Neuronal stem cell (in vitro differentiated cells): ENCODE data around the gene IRF7.
A peak's percentile ranks its signal among the peaks of the same experiment; 100 is the strongest.

Source experiments
- DNase-seq: peaks from one replicate; pipeline ENCODE4 v3.0.0-alpha.2; 2013; ENCODE audit warnings: low spot score
- H2AFZ ChIP-seq: one replicate; pipeline ENCODE4 v1.6.1; 2013; ENCODE audit warnings: mild to moderate bottlenecking, low read length, inconsistent platforms
- H2AK5ac ChIP-seq: 2 replicates; pipeline ENCODE4 v1.6.1; 2013; ENCODE audit warnings: low read depth, mild to moderate bottlenecking, inconsistent platforms, low read length, moderate library complexity, mixed read lengths
- H2BK120ac ChIP-seq: 2 replicates; pipeline ENCODE4 v1.6.1; 2013; ENCODE audit warnings: low read depth, mild to moderate bottlenecking, inconsistent platforms, low read length, moderate library complexity, mixed read lengths
- H2BK12ac ChIP-seq: one replicate; pipeline ENCODE4 v1.6.1; 2013; ENCODE audit warnings: low read length, inconsistent platforms
- H2BK15ac ChIP-seq: 2 replicates; pipeline ENCODE4 v1.6.1; 2013; ENCODE audit warnings: mild to moderate bottlenecking, low read length, inconsistent platforms, mixed read lengths
- H2BK5ac ChIP-seq: one replicate; pipeline ENCODE4 v1.6.1; 2013; ENCODE audit warnings: inconsistent platforms, mild to moderate bottlenecking, low read length, moderate library complexity
- H3K14ac ChIP-seq: one replicate; pipeline ENCODE4 v1.6.1; 2013; ENCODE audit warnings: low read length, inconsistent platforms
- H3K18ac ChIP-seq: 2 replicates; pipeline ENCODE4 v1.6.1; 2013; ENCODE audit warnings: low read length, inconsistent platforms
- H3K23ac ChIP-seq: 2 replicates; pipeline ENCODE4 v1.6.1; 2013; ENCODE audit warnings: low read depth, mild to moderate bottlenecking, mixed read lengths, low read length, inconsistent platforms; ENCODE audit not compliant: poor library complexity
- H3K27ac ChIP-seq: replicated peaks from 3 replicates; pipeline ENCODE4 v1.5.1; 2013; ENCODE audit warnings: low read length, inconsistent platforms
- H3K27me3 ChIP-seq, 3 experiments: 2 replicates each; pipeline ENCODE4 v1.6.1; 2013; ENCODE audit warnings: low read length in 3 of 3, mild to moderate bottlenecking in 2 of 3, inconsistent platforms in 1 of 3, low read depth in 1 of 3, mixed read lengths in 1 of 3, moderate library complexity in 1 of 3; ENCODE audit not compliant: control insufficient read depth in 3 of 3, insufficient read depth in 3 of 3
- H3K36me3 ChIP-seq, 2 donors: replicated peaks in 1 of 2; 2 replicates each; pipeline ENCODE4 v1.6.1; 2013; ENCODE audit warnings: low read length in 2 of 2; ENCODE audit not compliant: control insufficient read depth in 2 of 2, insufficient read depth in 2 of 2
- H3K4ac ChIP-seq: 2 replicates; pipeline ENCODE4 v1.6.1; 2013; ENCODE audit warnings: inconsistent platforms, mild to moderate bottlenecking, low read length, moderate library complexity
- H3K4me1 ChIP-seq, 2 donors: 1 replicate in 1 of 2; 2 replicates in 1 of 2; pipeline ENCODE4 v1.6.1; 2013; ENCODE audit warnings: low read length in 2 of 2, low read depth in 1 of 2; ENCODE audit not compliant: control insufficient read depth in 2 of 2, insufficient read depth in 1 of 2
- H3K4me2 ChIP-seq: one replicate; pipeline ENCODE4 v1.6.1; 2013; ENCODE audit warnings: mild to moderate bottlenecking, low read length, inconsistent platforms; ENCODE audit not compliant: insufficient read depth, poor library complexity, severe bottlenecking
- H3K4me3 ChIP-seq, 2 donors: 2 replicates each; pipeline ENCODE4 v1.5.1; 2013; ENCODE audit warnings: low read length in 2 of 2, mild to moderate bottlenecking in 2 of 2, inconsistent platforms in 1 of 2, moderate library complexity in 1 of 2
- H3K79me1 ChIP-seq: one replicate; pipeline ENCODE4 v1.6.1; 2013; ENCODE audit warnings: low read depth, mild to moderate bottlenecking, inconsistent platforms, low read length, moderate library complexity
- H3K9ac ChIP-seq: one replicate; pipeline ENCODE4 v1.6.1; 2013; ENCODE audit warnings: mild to moderate bottlenecking, low read depth, low read length, inconsistent platforms; ENCODE audit not compliant: poor library complexity
- H3K9me3 ChIP-seq, 2 donors: replicated peaks in 1 of 2; 2 replicates each; pipeline versions ENCODE3 to v1.6.1; 2013; ENCODE audit warnings: low read length in 2 of 2, mild to moderate bottlenecking in 2 of 2, inconsistent platforms in 1 of 2, low read depth in 1 of 2, mixed read lengths in 1 of 2, moderate library complexity in 1 of 2; ENCODE audit not compliant: control insufficient read depth in 2 of 2, insufficient read depth in 1 of 2
- H4K8ac ChIP-seq: one replicate; pipeline ENCODE4 v1.6.1; 2013; ENCODE audit warnings: low read depth, mild to moderate bottlenecking, inconsistent platforms, low read length, moderate library complexity
- H4K91ac ChIP-seq: one replicate; pipeline ENCODE4 v1.6.1; 2013; ENCODE audit warnings: low read length, low read depth, mild to moderate bottlenecking, inconsistent platforms; ENCODE audit not compliant: poor library complexity
- WGBS, 2 donors: extraction: QIAGEN DNeasy Blood & Tissue Kit; methylation state at CpG; one replicate each; pipeline ENCODE4 v1.1.7; 2013; ENCODE audit warnings: missing lambda C conversion rate in 2 of 2, mixed read lengths in 1 of 2; ENCODE audit not compliant: insufficient read length in 2 of 2, insufficient replicate concordance in 1 of 2; ENCODE audit errors: extremely low coverage in 2 of 2; 5-methylcytosine and 5-hydroxymethylcytosine counted together

IRF7 gene

GRCh38 chr11:618856-619627 lies 3.3 kb upstream of the IRF7 start:
- Histone ChIP-seq H3K4ac (no peak overlapping the region), H3K79me1 (peaks cover 10% of the 10 kb centered on the region), H3K9ac (peak overlapping the region; percentile 38), H3K9me3 (no peaks in the 10 kb centered on the region), H2BK12ac (no peak overlapping the region), H2AK5ac (peak overlapping the region; percentile 14), H3K27me3 (no peaks in the 10 kb centered on the region), H2AFZ (no peak overlapping the region), H2BK5ac (no peak overlapping the region), H4K8ac (no peak overlapping the region), H3K36me3 (peaks cover 3 to 6% of the 10 kb centered on the region in 2 donors), H3K4me1 (peaks cover 3 to 7% of the 10 kb centered on the region in 2 donors), H2BK15ac (no peak overlapping the region), H3K4me3 (no peak overlapping the region), H3K4me2 (no peak overlapping the region), H3K18ac (no peak overlapping the region), H3K14ac (no peak overlapping the region), H3K27ac (no peak overlapping the region), H4K91ac (no peak overlapping the region), H2BK120ac (no peak overlapping the region), H3K23ac (no peak overlapping the region)
- DNase-seq, result no peak
- WGBS, 2 donors, result no CpG with 5 or more reads among the region's 24 CpGs

GRCh38 chr11:617912-618682 lies 2.3 kb upstream of the IRF7 start:
- Histone ChIP-seq H3K4me1 (peaks cover 3 to 7% of the 10 kb centered on the region in 2 donors), H2BK120ac (no peak overlapping the region), H2BK12ac (no peak overlapping the region), H2BK5ac (peak overlapping the region; percentile 53), H3K36me3 (peaks cover 5 to 13% of the 10 kb centered on the region in 2 donors), H3K4me2 (peak overlapping the region; percentile 11), H3K9ac (no peak overlapping the region), H4K8ac (no peak overlapping the region), H3K4ac (peak overlapping the region; percentile 53), H2AK5ac (peak overlapping the region; percentile 56), H3K4me3 (no peak overlapping the region), H3K14ac (no peak overlapping the region), H3K27ac (no peak overlapping the region), H4K91ac (no peak overlapping the region), H2BK15ac (no peak overlapping the region), H3K9me3 (no peaks in the 10 kb centered on the region), H3K18ac (no peak overlapping the region), H3K79me1 (peaks cover 15% of the 10 kb centered on the region), H2AFZ (no peak overlapping the region), H3K23ac (no peak overlapping the region), H3K27me3 (no peaks in the 10 kb centered on the region)
- no CpG with 5 or more reads among the region's 25 CpGs for WGBS, 2 donors
- no peak for DNase-seq

- Histone ChIP-seq H3K36me3 (peaks cover 11 to 20% of the 10 kb centered on the region in 2 donors), H3K4ac (no peak overlapping the region), H4K91ac (no peak overlapping the region), H4K8ac (no peak overlapping the region), H3K18ac (peak overlapping the region; percentile 48), H3K9ac (no peak overlapping the region), H3K4me2 (peak overlapping the region; percentile 11), H3K4me1 (peaks cover 3 to 7% of the 10 kb centered on the region in 2 donors), H3K27me3 (no peaks in the 10 kb centered on the region), H2BK5ac (no peak overlapping the region), H2BK120ac (no peak overlapping the region), H3K23ac (peak overlapping the region; percentile 65), H2BK12ac (no peak overlapping the region), H3K4me3 (no peak overlapping the region), H2AFZ (no peak overlapping the region), H2AK5ac (no peak overlapping the region), H2BK15ac (no peak overlapping the region), H3K79me1 (peaks cover 16% of the 10 kb centered on the region), H3K14ac (peak overlapping the region; percentile 56), H3K9me3 (no peaks in the 10 kb centered on the region), H3K27ac (no peak overlapping the region)
- no peak for DNase-seq
- no CpG with 5 or more reads among the region's 57 CpGs for whole genome bisulfite sequencing, 2 donors
These were observed 1.6 kb upstream of the IRF7 start for GRCh38 chr11:617199-617911.
